GM13976 (cell line): Measurements from ENCODE around the gene CCND3.
A peak's percentile ranks its signal among the peaks of the same experiment; 100 is the strongest.

Experiments used
- DNase-seq: peaks from one replicate; pipeline ENCODE4 v3.0.0; 2012; ENCODE audit warnings: low spot score
- in situ Hi-C: fragments of 300-500 bp; cut with MboI; formaldehyde crosslinking; loops from one replicate; pipeline ENCODE4 v1.12.0; 2022; ENCODE audit warnings: low sequenced_read_pairs, mixed read lengths, inconsistent platforms; ENCODE audit not compliant: unreplicated experiment
- TF ChIP-seq, protein P1 (sequence below): IDR thresholded peaks from 2 replicates; pipeline ENCODE4 v1.5.1; 2012; ENCODE audit warnings: borderline replicate concordance, mild to moderate bottlenecking; ENCODE audit not compliant: insufficient read depth; ENCODE audit errors: extremely low read depth, missing control alignments, control extremely low read depth

CCND3 gene

GRCh38 chr6:41936073-41936837 is 5.4 kb downstream of the CCND3 start:
- DNase-seq: peak; percentile 80
- in situ Hi-C loops: loop anchor here (5.0 to 10.0 kb wide), 2 partner anchors 91 to 106 kb away; no protein-coding TSS in a partner anchor
- TF ChIP-seq, protein P1, sequence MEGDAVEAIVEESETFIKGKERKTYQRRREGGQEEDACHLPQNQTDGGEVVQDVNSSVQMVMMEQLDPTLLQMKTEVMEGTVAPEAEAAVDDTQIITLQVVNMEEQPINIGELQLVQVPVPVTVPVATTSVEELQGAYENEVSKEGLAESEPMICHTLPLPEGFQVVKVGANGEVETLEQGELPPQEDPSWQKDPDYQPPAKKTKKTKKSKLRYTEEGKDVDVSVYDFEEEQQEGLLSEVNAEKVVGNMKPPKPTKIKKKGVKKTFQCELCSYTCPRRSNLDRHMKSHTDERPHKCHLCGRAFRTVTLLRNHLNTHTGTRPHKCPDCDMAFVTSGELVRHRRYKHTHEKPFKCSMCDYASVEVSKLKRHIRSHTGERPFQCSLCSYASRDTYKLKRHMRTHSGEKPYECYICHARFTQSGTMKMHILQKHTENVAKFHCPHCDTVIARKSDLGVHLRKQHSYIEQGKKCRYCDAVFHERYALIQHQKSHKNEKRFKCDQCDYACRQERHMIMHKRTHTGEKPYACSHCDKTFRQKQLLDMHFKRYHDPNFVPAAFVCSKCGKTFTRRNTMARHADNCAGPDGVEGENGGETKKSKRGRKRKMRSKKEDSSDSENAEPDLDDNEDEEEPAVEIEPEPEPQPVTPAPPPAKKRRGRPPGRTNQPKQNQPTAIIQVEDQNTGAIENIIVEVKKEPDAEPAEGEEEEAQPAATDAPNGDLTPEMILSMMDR: peak; percentile 70

GRCh38 chr6:41935685-41936072 is 5.9 kb downstream of the CCND3 start:
- DNase-seq: no peak
- TF ChIP-seq, protein P1: no peak
- in situ Hi-C loops: loop anchor here (5.0 to 10.0 kb wide), 2 partner anchors 91 to 107 kb away; no protein-coding TSS in a partner anchor

- TF ChIP-seq, protein P1: no peak
- in situ Hi-C loops: loop anchor here (5.0 to 10.0 kb wide), 2 partner anchors 90 to 107 kb away; no protein-coding TSS in a partner anchor
- DNase-seq: no peak
Measured at GRCh38 chr6:41935193-41935574, 6.4 kb downstream of the CCND3 start.

DNA sequence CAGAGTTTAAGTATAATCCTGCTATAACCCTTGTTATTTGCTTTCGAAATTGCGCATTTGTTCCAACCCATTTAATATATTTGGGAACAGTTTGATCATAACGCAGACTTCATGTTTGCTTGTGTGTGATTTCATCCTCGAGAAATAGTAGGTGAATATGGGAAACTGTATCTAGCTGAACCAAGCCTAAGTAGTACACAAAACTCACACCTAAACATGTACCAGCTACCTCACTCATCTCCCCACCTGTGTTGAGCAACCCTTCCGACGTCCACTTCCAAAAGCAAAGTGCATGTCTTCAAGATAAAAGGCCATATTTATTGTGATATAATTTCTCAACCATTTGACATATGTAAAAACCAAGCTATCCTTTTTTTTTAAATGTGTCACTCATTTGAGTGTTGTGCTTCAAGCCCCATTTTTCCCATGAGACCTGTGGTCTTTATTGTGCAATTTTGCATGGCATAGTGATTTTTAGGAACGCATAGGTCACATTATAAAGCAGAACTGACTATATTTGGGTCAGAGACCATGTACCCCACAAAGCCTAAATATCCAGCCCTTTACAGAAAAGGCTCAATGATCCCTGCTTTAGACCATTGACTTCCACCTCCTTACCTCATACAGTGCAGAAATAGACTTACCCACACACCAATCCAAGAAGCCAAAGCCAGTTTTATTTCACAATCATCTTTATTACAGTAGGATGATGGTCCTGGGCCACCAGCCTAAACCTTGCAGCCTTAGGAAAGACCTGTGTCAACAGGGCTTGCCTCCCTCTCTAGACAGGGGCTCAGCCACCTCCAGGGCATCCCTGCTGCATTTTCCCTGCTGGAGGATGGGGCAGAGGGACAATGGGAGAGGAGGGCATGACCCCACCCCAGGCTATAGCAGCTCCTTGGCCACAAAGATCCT is 7.1 kb downstream of the CCND3 start:
- no peak for DNase-seq
- TF ChIP-seq, protein P1: no peak
- in situ Hi-C loops: loop anchor here (5.0 to 10.0 kb wide), 2 partner anchors 90 to 108 kb away; no protein-coding TSS in a partner anchor

GRCh38 chr6:41932378-41932777 is 9.2 kb downstream of the CCND3 start:
- TF ChIP-seq, protein P1: no peak
- in situ Hi-C loops: loop anchor here (10.0 kb wide), 1 partner anchor 88 kb away; no protein-coding TSS in a partner anchor
- no peak for DNase-seq

GRCh38 chr6:41931792-41932191 is 9.8 kb downstream of the CCND3 start:
- DNase-seq: no peak
- in situ Hi-C loops: loop anchor here (10.0 kb wide), 1 partner anchor 87 kb away; no protein-coding TSS in a partner anchor
- TF ChIP-seq, protein P1: no peak
